NCI-H2171 (cell line): ENCODE data around the gene WDTC1.
A peak's percentile ranks its signal among the peaks of the same experiment; 100 is the strongest.
"Not testable (repeated sequence)": the region's sequence is repeated elsewhere in the genome, so short reads cannot be mapped to it uniquely, and the experiment has no call there.

Experiments
- DNase-seq: peaks from one replicate; lab custom pipeline; 2025; lab: John Stamatoyannopoulos, UW

The WDTC1 gene, protein sequence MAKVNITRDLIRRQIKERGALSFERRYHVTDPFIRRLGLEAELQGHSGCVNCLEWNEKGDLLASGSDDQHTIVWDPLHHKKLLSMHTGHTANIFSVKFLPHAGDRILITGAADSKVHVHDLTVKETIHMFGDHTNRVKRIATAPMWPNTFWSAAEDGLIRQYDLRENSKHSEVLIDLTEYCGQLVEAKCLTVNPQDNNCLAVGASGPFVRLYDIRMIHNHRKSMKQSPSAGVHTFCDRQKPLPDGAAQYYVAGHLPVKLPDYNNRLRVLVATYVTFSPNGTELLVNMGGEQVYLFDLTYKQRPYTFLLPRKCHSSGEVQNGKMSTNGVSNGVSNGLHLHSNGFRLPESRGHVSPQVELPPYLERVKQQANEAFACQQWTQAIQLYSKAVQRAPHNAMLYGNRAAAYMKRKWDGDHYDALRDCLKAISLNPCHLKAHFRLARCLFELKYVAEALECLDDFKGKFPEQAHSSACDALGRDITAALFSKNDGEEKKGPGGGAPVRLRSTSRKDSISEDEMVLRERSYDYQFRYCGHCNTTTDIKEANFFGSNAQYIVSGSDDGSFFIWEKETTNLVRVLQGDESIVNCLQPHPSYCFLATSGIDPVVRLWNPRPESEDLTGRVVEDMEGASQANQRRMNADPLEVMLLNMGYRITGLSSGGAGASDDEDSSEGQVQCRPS

DNA sequence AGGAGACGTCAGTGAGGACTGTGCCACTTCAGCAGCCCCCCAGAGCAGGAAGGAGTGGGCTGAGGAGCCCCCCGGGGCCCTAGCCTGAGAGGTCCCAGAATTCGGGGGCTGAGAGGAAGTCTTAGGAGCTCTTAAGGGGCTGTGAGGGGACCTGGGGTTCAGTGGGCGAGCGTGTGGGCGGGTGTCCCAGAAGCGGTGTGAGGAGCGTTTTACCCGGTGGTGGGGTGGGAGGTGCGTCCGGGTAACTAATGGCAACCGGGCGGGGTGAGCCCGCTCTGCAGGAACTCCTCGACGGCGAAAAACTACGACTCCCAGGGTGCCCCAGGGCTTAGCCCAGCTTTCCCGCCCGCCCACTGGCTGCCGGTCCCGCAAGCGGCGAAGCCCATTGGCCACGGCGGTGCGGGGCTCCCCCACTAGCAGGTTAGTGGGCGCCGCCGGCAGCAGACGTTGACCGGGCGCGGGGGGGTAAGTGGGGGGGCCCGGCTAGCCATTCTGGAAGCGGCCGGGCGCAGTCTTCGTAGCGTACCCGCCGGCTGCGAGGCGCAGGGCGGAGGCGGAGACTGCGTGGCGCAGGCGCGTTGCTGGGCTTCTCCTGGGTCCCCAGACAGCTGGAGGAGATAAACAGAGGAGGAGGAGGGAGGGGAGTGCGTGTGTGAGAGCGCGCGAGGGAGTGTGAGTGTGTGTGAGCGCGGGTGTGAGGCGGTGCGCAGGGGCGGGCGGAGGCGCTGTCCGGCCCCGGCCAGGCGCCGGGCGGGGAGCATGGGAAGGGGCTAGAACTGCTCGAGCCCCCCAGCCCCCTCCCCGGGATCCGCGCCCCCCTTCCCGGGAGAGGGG, at the start of gene WDTC1:
Gene WDTC1, plus strand, starts transcription at position 584 of the 834 bp plus-strand sequence. CDS start 26,423 bp downstream, outside the sequence.
- DNase-seq, result peak; percentile 96

DNA sequence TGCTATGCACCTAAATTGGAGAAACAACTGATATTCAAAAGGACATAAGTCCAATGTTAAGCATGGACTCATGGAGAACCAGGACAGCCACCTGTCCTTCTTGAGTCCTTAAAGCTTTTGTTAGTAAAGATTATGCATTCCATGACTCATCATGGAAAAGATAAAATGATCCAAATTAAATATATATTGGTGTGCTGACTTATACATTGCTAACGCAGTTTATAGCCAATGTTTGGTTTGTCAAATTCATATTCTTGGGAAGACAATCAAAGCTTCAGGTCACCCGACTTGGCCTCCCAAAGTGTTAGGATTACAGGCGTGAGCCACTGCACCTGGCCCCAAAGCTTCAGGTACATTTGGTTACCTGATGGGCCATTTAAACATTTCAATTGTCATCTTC, 49.8 kb upstream of the WDTC1 start:
- DNase-seq, result not testable (repeated sequence)

DNA sequence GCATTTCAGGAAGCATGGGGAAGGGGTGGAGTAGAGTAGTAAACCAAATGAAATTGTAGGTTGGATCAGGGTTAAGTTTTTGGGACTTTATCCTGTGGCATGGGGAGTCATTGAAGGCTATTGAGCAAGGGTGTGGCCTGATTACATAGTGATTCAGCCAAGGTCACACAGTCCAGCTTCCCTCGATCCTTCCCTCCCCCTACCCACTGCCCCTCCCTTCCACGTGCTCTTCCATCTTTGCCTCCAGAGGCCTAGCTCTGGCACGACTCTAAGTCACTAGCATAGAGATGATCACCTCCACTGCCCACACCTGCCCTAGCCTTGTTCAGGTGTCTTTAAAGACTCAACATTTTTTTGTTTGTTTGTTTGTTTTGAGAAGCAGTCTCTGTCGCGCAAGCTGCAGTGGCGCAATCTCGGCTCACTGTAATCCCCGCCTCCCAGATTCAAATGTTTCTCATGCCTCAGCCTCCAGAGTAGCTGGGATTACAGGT, 42.3 kb upstream of the WDTC1 start:
- DNase-seq, result no peak

DNA sequence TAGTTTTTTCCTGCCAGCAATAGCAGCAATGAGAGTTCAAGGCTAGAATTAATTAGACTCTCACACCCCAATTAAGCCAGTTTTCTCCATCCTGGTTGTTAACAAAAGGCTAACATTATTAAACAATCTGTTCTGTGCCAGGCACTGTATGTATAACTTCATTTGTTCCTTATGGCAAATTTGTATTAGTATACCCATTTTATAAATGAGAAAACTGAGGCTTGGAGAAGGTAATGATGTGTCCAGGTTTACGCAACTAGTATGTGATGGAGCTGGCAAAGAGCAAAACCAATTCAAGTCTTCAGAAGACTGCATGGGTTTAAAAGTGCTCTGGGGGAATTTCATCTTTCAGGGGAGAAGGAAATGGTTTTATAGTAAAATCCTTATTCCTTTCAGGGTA, 41.2 kb upstream of the WDTC1 start:
- no peak for DNase-seq

DNA sequence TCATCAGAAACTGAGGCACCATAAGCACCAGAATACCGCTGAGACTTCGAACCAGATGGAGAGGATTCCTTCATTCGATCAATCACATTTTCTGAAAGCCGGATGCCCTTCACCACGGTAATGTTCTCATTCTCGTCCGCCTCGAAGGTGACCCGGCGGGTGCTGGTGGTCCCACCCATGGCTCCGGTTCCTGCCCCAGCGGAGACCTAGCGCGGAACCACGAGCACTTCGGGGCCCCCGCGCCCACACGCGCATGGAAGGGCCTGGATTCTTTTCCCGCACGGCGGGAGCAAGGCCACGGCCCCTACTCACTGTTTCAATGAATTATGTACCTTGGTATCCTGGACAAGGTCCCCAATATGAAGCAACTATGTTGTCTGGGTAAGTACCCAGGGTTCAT, 33.1 kb upstream of the WDTC1 start:
- DNase-seq, result no peak

DNA sequence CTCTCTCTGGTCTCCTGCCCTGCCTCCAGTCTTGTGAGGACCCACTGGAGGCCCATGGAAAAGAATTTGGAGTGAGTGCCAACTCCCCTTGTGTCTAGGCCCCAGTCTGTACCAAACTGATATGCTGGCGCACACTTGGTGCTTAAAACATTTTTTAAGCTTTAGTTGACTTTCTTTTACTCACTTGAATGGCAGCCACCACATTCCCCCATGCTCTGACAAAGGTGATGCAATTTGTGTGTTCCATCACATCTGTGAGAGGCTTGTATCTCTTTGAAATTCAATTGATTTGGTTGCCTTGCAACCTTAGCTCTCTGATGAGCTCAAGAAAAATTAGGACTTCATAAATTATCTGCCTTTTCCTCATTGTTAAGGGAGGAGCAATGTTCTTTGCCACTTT, 30.5 kb upstream of the WDTC1 start:
- DNase-seq, result no peak

DNA sequence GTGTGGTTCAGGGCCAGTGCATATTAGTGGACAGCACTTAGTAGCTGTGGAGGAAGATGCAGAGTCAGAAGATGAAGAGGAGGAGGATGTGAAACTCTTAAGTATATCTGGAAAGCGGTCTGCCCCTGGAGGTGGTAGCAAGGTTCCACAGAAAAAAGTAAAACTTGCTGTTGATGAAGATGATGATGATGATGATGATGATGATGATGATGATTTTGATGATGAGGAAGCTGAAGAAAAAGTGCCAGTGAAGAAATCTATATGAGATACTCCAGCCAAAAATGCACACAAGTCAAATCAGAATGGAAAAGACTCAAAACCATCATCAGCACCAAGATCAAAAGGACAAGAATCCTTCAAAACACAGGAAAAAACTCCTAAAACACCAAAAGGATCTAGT, 27.2 kb upstream of the WDTC1 start:
- DNase-seq, result not testable (repeated sequence)

DNA sequence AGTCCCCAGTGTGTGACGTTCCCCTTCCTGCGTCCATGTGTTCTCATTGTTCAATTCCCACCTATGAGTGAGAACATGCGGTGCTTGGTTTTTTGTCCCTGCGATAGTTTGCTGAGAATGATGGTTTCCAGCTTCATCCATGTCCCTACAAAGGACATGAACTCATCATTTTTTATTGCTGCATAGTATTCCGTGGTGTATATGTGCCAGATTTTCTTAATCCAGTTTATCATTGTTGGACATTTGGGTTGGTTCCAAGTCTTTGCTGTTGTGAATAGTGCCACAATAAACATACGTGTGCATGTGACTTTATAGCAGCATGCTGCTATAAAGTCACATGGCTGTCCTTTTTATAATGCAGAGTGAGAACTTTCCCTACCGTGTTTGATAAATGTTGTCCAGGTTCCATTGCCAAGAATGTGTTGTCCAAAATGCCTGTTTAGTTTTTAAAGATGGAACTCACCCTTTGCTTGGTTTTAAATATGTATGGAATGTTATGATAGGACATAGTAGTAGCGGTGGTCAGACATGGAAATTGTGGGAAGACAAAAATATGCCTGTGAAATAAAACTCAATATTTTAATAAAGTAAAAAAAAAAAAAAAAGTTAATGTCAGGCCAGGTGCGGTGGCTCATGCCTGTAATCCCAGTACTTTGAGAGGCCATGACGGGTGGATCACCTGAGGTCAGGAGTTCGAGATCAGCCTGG, 26.1 kb upstream of the WDTC1 start:
- DNase-seq, result not testable (repeated sequence)

DNA sequence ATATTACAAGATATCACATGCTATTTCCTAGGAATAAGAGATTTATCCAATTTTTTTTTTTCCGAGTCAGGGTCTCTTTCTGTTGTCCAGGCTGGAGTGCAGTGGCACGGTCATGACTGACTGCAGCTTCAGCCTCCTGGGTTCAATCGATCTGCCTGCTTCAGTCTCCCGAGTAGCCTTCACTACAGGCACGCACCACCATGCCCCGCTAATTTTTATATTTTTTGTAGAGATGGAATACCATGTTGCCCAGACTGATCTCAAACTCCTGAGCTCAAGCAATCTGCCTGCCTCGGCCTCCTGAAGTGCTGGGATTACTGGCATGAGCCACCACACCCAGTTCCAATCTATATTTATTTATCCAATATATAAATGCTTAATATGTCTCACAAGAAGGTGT, 18.0 kb upstream of the WDTC1 start:
- DNase-seq, result no peak

DNA sequence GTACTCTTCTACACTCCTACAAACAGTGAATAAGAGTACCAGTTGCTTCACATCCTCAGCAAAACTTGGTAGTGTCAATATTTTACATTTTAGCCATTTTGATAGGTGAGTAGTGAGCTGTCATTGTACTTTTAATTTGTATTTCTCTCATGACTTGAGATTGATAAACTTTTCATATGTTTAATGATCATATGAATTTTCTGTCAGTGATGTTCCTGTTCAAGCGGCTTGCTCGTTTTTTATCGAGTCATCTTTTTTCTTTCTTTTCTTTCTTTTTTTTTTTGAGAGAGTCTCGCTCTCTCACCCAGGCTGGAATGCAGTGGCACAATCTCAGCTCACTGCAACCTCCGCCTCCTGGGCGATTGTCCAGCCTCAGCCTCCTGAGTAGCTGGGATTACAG, 17.0 kb upstream of the WDTC1 start:
- DNase-seq, result no peak

DNA sequence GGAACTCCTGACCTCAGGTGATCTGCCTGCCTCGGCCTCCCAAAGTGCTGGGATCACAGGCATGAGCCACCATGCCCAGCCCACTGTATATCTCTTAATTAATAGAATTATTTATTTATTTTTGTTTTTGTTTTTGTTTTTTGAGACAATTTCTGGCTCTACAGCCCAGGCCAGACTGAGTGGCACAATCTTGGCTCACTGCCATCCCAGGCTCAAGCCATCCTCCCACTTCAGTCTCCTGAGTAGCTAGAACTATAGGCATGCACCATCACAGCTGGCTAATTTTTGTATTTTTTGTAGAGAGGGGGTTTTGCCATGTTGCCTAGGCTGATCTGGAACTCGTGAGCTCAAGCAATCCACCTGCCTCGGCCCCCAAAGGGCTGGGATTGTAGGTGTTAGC, 15.7 kb upstream of the WDTC1 start:
- no peak for DNase-seq

DNA sequence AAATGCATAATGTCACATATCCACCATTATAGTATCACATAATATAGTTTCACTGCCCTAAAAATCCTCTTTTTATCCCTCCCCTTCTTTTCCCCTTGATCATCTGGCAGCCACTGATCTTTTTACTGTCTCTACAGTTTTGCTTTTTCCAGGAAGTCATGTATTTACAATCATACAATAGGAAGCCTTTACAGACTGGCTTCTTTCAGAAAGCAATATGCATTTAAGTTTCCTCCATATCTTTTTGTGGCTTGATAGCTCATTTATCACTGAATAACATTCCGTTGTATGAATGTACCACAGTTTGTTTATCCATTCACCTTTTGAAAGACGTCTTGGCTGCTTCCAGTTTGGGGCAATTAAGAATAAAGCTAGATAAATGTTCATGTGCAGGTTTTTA, 14.3 kb upstream of the WDTC1 start:
- DNase-seq, result no peak

DNA sequence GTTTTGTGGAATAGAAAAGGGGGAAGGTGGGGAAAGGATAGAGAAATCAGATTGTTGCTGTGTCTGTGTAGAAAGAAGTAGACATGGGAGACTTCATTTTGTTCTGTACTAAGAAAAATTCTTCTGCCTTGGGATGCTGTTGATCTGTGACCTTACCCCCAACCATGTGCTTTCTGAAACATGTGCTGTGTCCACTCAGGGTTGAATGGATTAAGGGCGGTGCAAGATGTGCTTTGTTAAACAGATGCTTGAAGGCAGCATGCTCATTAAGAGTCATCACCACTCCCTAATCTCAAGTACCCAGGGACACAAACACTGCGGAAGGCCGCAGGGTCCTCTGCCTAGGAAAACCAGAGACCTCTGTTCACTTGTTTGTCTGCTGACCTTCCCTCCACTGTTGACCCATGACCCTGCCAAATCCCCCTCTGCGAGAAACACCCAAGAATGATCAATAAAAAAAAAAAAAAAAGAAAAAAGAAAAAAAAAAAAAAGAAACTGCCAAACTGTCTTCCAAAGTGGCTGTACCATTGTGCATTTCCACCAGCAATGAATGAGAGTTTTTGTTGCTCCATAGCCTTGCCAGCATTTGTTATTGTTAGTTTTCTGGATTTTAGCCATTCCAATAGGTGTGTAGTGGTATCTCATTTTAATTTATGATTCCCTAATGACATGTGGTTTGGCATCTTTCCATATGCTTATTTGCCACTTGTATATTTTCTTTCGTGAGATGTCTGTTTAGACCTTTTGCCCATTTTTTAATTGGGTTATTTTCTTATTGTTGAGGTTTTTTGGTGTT, 13.5 kb upstream of the WDTC1 start:
- not testable (repeated sequence) for DNase-seq

DNA sequence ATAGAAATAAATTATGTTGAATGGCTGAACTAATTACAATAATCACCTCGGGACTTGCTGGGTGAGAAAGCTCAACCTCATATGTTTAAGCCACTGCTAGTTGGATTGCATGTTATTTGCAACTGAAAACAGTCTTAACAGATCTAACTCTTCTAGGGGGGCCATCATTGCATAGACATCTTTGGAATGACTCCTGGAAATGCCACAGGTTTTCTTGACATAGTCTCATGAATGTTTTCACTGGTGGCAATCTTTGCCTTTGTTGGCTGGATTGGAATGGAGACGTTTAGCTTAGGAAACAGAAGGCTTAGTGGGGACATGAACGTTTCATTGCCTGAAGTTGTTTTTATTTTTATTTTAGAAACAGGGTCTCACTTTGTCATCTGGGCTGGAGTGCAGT, 8.8 kb upstream of the WDTC1 start:
- DNase-seq, result no peak

DNA sequence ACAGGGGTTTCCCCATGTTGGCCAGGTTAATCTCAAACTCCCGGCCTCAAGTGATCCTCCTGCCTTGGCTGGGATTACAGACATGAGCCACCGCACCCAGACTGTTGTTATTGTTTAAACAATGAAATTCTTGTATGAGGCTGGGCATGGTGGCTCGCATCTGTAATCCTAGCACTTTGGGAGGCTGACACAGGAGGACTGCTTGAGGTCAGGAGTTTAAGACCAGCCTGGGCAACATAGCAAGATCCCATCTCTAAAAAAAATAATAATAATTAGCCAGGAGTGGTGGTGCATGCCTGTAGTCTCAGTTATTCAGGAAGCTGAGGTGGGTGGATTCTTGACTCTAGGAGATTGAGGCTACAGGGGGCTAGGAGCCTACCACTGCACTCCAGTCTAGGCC, 6.7 kb upstream of the WDTC1 start:
- DNase-seq, result no peak

DNA sequence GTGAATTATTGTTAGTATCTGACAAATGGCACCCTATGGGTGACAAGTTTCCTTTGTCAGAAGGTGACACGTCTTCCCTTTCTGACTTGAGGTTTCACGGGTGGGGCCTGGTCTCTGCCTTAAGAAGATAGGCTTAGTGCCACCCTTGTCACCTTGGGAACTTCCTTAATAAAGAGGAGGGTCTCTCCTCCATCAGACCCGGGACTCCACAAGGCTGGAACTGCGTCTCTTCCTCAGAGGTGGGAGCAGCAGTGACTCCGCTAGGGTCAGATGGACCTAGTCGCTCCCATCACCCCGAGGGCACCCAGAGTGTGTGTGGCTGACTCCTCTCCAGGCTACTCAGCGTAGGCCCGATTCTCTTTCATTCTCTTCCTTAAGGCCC, 774 bp upstream of the WDTC1 start:
- DNase-seq, result no peak

DNA sequence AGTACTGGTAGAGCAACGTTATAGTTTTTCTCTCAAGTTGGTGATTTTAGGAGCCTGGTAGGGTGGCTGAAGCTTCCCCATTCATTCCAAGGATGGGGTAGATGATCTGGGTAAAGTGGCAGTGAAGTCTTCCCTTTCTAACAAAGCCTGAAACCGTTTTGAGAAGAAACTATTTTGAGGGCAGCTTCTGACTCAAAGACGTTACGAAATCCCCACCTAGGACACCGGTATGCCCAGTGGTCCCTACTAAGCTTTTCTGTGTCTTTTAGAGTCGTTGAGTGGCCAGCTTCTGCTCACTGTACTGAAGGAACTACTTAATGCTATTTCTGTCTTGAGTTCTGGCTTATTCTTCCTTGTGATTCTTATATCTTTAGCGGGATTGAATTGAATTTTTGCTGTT, 1.4 kb downstream of the WDTC1 start:
- DNase-seq, result no peak

DNA sequence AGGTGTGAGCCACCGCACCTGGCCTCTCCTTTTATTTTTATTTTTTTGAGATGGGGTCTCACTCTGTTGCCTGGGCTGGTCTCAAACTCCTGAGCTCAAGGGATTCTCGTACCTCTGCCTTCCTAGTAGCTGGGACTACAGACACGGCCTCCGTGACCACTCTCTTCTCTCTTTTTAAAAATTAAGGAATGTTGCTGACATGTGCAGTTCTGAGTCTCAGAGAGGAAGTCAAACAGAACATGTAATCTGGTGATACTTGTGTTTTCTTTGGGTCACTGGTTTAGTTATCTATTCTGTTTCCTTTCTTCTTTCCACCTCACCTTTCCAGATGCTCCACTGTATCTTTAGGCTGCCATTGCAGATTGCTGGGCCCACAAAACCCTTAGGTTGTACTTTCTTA, 2.7 kb downstream of the WDTC1 start:
- no peak for DNase-seq

DNA sequence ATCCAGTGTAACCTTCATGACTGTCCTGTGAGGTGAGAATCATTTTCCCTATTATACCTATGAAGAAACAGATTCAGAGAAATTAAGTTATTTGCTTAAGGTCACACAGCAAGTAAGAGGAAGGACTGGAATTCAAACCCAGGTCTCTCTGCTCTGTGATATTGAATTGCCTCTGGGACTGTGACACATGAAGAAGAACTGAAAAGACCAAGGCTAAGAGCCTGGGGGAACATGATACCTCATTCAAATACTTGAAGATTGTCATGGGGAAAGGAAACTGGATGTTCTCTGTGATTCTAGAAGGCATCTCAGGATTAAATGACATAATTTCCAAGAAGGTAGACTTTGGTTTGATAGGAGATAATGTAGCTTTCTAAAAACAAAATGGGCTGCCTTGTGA, 3.6 kb downstream of the WDTC1 start:
- no peak for DNase-seq

DNA sequence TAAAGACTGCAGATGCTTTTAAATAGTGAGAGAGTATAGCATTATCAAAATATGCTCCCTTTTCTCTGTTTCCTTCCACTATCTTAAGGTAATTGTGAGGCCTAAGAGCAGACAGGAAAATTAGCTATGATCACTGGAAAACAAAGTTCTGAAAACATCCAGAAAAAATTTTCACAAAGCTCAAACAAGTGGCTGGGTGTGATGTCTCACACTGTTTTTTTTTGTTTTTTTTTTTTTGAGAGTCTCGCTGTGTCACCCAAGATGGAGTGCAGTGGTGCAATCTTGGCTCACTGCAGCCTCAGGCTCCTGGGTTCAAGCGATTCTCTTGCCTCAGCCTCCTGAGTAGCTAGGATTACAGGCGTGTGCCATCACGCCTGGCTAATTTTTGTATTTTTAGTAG, 7.2 kb downstream of the WDTC1 start:
- DNase-seq, result no peak

DNA sequence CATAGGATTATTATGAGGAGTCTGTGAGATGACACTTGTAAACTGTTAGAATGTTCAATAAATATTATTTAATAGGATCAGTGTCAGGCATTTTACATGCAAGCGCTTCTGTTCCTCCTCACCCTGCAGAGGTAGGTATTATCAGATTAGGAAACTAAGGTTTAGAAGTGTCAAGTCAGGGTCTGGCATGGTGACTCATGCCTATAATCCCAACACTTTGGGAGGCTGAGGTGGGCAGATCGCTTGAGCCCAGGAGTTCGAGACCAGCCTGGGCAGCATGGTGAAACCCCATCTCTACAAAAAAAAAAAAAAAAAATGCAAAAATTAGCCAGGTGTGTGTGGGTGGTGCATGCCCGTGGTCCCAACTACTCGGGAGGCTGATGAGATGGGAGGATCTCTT, 9.2 kb downstream of the WDTC1 start:
- DNase-seq, result not testable (repeated sequence)
